GM12878 (cell line): Measurements from ENCODE around the gene POLD2. TPM values are rescaled to one million over a fixed set of nuclear protein-coding genes. Genes with fewer than 3 reads are reported as not detected.

Source experiments
- ATAC-seq: fragments of 200-7000 bp; cut with Tn5 transposase; 3 replicates; pipeline ENCODE4 v1.9.1; 2020; ENCODE audit warnings: mild to moderate bottlenecking, moderate library complexity
- BruUV-seq: library from RNA; stranded (reverse); fragments of 400-500 nt; replicated peaks from 2 replicates; lab custom pipeline; 2021; lab: Mats Ljungman, UMichigan
- CTCF ChIA-PET: fragments of 300-600 bp; sonication (Branson Sonifier 250); formaldehyde crosslinking; extraction: SDS; loops from one replicate; lab custom pipeline; 2021; ENCODE audit warnings: inconsistent platforms; lab: Yijun Ruan, JAX
- POLR2A ChIA-PET: fragments of 350-600 bp; formaldehyde crosslinking; extraction: SDS; loops from one replicate; lab custom pipeline; 2021; ENCODE audit warnings: inconsistent platforms; lab: Charles Lee
- RAD21 ChIA-PET: fragments of 300-600 bp; sonication (Branson Sonifier 250); formaldehyde crosslinking; loops from one replicate; lab custom pipeline; 2023; ENCODE audit warnings: antibody characterized with exemption; ENCODE audit not compliant: unreplicated experiment; lab: Charles Lee
- SMC1A ChIA-PET: fragments of 300-600 bp; sonication (Branson Sonifier 250); formaldehyde crosslinking; loops from one replicate; lab custom pipeline; 2023; ENCODE audit not compliant: unreplicated experiment, uncharacterized antibody; lab: Charles Lee
- DNase-seq: peaks from one replicate; pipeline ENCODE4 v3.0.0-alpha.2; 2011; ENCODE audit warnings: low read depth, low spot score
- FAIRE-seq: peaks from 3 replicates; lab custom pipeline; 2011; peaks lifted over from hg19 to GRCh38; lab: Jason Lieb, UNC
- H2AFZ ChIP-seq: 2 replicates; pipeline ENCODE4 v1.6.0; 2011; ENCODE audit warnings: low read depth, low read length, control low read depth; ENCODE audit not compliant: control insufficient read depth
- H3K27ac ChIP-seq: 2 replicates; pipeline ENCODE4 v1.5.1; 2011; ENCODE audit warnings: control low read depth; ENCODE audit not compliant: control insufficient read depth, insufficient read depth
- H3K27me3 ChIP-seq, 2 experiments: replicated peaks in 1 of 2; 2 replicates each; pipeline versions ENCODE4 v1.6.0 to v1.6.1; 2011; ENCODE audit warnings: low read length in 1 of 2; ENCODE audit not compliant: control insufficient read depth in 2 of 2, insufficient read depth in 2 of 2
- H3K36me3 ChIP-seq, 2 experiments: 2 replicates each; pipeline ENCODE4 v1.5.1; 2011; ENCODE audit warnings: low read length in 1 of 2; ENCODE audit not compliant: control insufficient read depth in 2 of 2, insufficient read depth in 2 of 2
- H3K4me1 ChIP-seq: 2 replicates; pipeline ENCODE4 v1.6.1; 2011; ENCODE audit warnings: mild to moderate bottlenecking, low read length, moderate library complexity, mixed read lengths; ENCODE audit not compliant: control insufficient read depth, insufficient read depth
- H3K4me2 ChIP-seq: 2 replicates; pipeline ENCODE4 v1.6.0; 2011; ENCODE audit warnings: control low read depth; ENCODE audit not compliant: control insufficient read depth, insufficient read depth
- H3K4me3 ChIP-seq: fragments of 200-600 bp; sonication (generic); 2 replicates; pipeline ENCODE4 v1.5.1; 2016
- H3K79me2 ChIP-seq: 2 replicates; pipeline ENCODE4 v1.6.0; 2011; ENCODE audit warnings: low read length; ENCODE audit not compliant: control insufficient read depth, insufficient read depth
- H3K9ac ChIP-seq: 2 replicates; pipeline ENCODE4 v1.8.0; 2011; ENCODE audit warnings: low read length, control low read depth, mixed read lengths; ENCODE audit not compliant: control insufficient read depth, insufficient read depth
- H3K9me3 ChIP-seq: replicated peaks from 3 replicates; pipeline ENCODE4 v1.5.1; 2011; ENCODE audit warnings: mild to moderate bottlenecking, low read length; ENCODE audit not compliant: control insufficient read depth, insufficient read depth
- H4K20me1 ChIP-seq: 2 replicates; pipeline ENCODE4 v1.6.0; 2011; ENCODE audit not compliant: control insufficient read depth, insufficient read depth
- ATF3 ChIP-seq: IDR thresholded peaks from 2 replicates; pipeline ENCODE4 v1.6.1; 2011; ENCODE audit warnings: low read depth, mild to moderate bottlenecking, low read length, moderate library complexity, borderline replicate concordance; ENCODE audit errors: extremely low read depth
- CEBPB ChIP-seq, 2 experiments: fragments of 150-350 bp in 1 of 2; IDR thresholded peaks; 2 replicates each; pipeline ENCODE4 v1.6.1; 2012 to 2014; ENCODE audit warnings: low read depth in 2 of 2, low read length in 2 of 2, borderline replicate concordance in 1 of 2, inconsistent platforms in 1 of 2
- E2F4 ChIP-seq: IDR thresholded peaks from 2 replicates; pipeline ENCODE4 v1.6.1; 2012; ENCODE audit warnings: low read depth, low read length, improper control_type of control experiment
- NRF1 ChIP-seq: conservative IDR thresholded peaks from 2 replicates; pipeline ENCODE4 v1.6.1; 2011; ENCODE audit warnings: mild to moderate bottlenecking, low read depth, low read length, improper control_type of control experiment
- POLR2AphosphoS2 ChIP-seq: IDR thresholded peaks from 2 replicates; pipeline ENCODE4 v1.6.1; 2011; ENCODE audit warnings: low read depth, mild to moderate bottlenecking, low read length, improper control_type of control experiment, moderate library complexity
- RAD51 ChIP-seq: fragments of 450-650 bp; IDR thresholded peaks from 2 replicates; pipeline ENCODE4 v1.6.1; 2016; ENCODE audit warnings: moderate library complexity, mild to moderate bottlenecking, inconsistent platforms
- RCOR1 ChIP-seq: conservative IDR thresholded peaks from 2 replicates; pipeline ENCODE4 v1.6.1; 2012; ENCODE audit warnings: low read depth, low read length, improper control_type of control experiment
- SPI1 ChIP-seq: IDR thresholded peaks from 2 replicates; pipeline ENCODE4 v1.6.1; 2011; ENCODE audit warnings: low read depth, mild to moderate bottlenecking, low read length, moderate library complexity, borderline replicate concordance; ENCODE audit not compliant: insufficient read depth
- ZBTB40 ChIP-seq: fragments of 450-650 bp; IDR thresholded peaks from 2 replicates; pipeline ENCODE4 v1.6.1; 2016; ENCODE audit warnings: mild to moderate bottlenecking, moderate library complexity, borderline replicate concordance
- WGBS: methylation state at CpG from one replicate; pipeline ENCODE4 v1.1.6; 2016; ENCODE audit warnings: low lambda C conversion rate; ENCODE audit not compliant: insufficient replicate concordance, insufficient coverage; ENCODE audit errors: missing lambda C conversion rate; 5-methylcytosine and 5-hydroxymethylcytosine counted together
- in situ Hi-C: fragments of 300-500 bp; cut with MboI; formaldehyde crosslinking; loops from 9 replicates; pipeline ENCODE4 v1.14.3; 2018; ENCODE audit warnings: mixed read lengths
- intact Hi-C: fragments of 100-400 bp; cut with micrococcal nuclease; formaldehyde crosslinking; loops from one replicate; pipeline ENCODE4 v1.14.2; 2022; ENCODE audit not compliant: unreplicated experiment
- polyA plus RNA-seq, 11 experiments: library from polyadenylated mRNA; depleted of rRNA in 4 of 11; unstranded in 6 of 11; stranded (reverse) in 5 of 11; fragments of >200 nt; fragmentation: Nextera tagmentation in 4 of 11; fragmentation: Illumina TruSeq in 1 of 11; extraction: Ambion mirVana in 4 of 11; extraction: Trizol in 1 of 11; gene quantifications; 1 replicate in 1 of 11; 2 replicates in 10 of 11; pipeline versions ENCODE4 v1.2.1 to v1.2.3, GENCODE V29; 2011 to 2016; ENCODE audit warnings: inconsistent platforms in 2 of 11, missing spikeins in 2 of 11, low read depth in 1 of 11
- total RNA-seq, 4 experiments: library from RNA; depleted of rRNA in 3 of 4; stranded (reverse); fragments of >200 nt in 3 of 4; fragmentation: Illumina TruSeq in 1 of 4; extraction: Trizol in 1 of 4; gene quantifications; 2 replicates each; pipeline versions ENCODE4 v1.2.1 to v1.2.3, GENCODE V29; 2013 to 2021

Gene POLD2
- total and polyA plus RNA-seq, 10 of the 15 experiments (the other 5 are each of a cell fraction or from before 2014, with no cell fraction given): 19.1 to 287 (median 169) TPM

- Histone ChIP-seq H3K4me1 (no peaks in the 10 kb centered on the region; the same call in 1 of the 2 replicates), H4K20me1 (no peaks in the 10 kb centered on the region), H3K9me3 (no peaks in the 10 kb centered on the region), H3K36me3 (no peaks in the 10 kb centered on the region), H3K27me3 (no peaks in the 10 kb centered on the region), H3K4me2 (no peak overlapping the region), H3K27ac (no peak overlapping the region), H3K9ac (no peak overlapping the region), H2AFZ (no peak overlapping the region), H3K4me3 (no peak overlapping the region), H3K79me2 (no peaks in the 10 kb centered on the region)
- in situ Hi-C loops (no loop called here), intact Hi-C loops (no loop called here)
- ChIA-PET POLR2A (no interaction called here), RAD21 (no interaction called here), SMC1A (no interaction called here), CTCF (no interaction called here)
- DNase-seq: no peak
- TF ChIP-seq CEBPB (IDR thresholded peaks at IDR 0.05; ENCODE audit: borderline replicate concordance in 1 of 2, low read depth in 2 of 2, low read length in 2 of 2) (no peak), SPI1 (no peak), ATF3 (no peak)
- ATAC-seq: no peak
- FAIRE-seq: no peak
- WGBS: 83% methylated on average over 30 of the region's 31 CpGs
- BruUV-seq: no TSS peak
Measured at GRCh38 chr7:44144968-44145478, 21.7 kb upstream of the POLD2 start.

GRCh38 chr7:44144426-44144967 is 21.1 kb upstream of the POLD2 start:
- FAIRE-seq: no peak
- H2AFZ ChIP-seq: no peak overlapping the region
- in situ Hi-C loops (no loop called here), intact Hi-C loops (no loop called here)
- H3K9me3 ChIP-seq: no peaks in the 10 kb centered on the region
- 49% methylated on average over 6 of the region's 6 CpGs for WGBS
- H3K4me2 ChIP-seq: no peak overlapping the region
- H3K27ac ChIP-seq: no peak overlapping the region
- H3K36me3 ChIP-seq: no peaks in the 10 kb centered on the region
- H3K9ac ChIP-seq: no peak overlapping the region
- no peaks in the 10 kb centered on the region for H4K20me1 ChIP-seq
- H3K79me2 ChIP-seq: no peaks in the 10 kb centered on the region
- ATAC-seq: no peak
- ChIA-PET SMC1A (no interaction called here), CTCF (no interaction called here), RAD21 (no interaction called here), POLR2A (no interaction called here)
- H3K4me3 ChIP-seq: no peak overlapping the region
- no peaks in the 10 kb centered on the region for H3K4me1 ChIP-seq
- no peak for DNase-seq
- BruUV-seq: no TSS peak
- no peaks in the 10 kb centered on the region for H3K27me3 ChIP-seq
- TF ChIP-seq NRF1: no peak
- no peak for TF ChIP-seq ZBTB40
- no peak for TF ChIP-seq RAD51
- TF ChIP-seq E2F4: no peak
- no peak for TF ChIP-seq RCOR1
- no peak for TF ChIP-seq POLR2AphosphoS2
